Measurements from ENCODE around the gene ZNF654. TPM values are rescaled to one million over a fixed set of nuclear protein-coding genes. Genes with fewer than 3 reads are reported as not detected.
A peak's percentile ranks its signal among the peaks of the same experiment; 100 is the strongest.
"Not testable (repeated sequence)": the region's sequence is repeated elsewhere in the genome, so short reads cannot be mapped to it uniquely, and the experiment has no call there.

ZNF654 gene
- total RNA-seq, 2 donors from 2014 or later: 14.3 to 17.6 TPM

DNA sequence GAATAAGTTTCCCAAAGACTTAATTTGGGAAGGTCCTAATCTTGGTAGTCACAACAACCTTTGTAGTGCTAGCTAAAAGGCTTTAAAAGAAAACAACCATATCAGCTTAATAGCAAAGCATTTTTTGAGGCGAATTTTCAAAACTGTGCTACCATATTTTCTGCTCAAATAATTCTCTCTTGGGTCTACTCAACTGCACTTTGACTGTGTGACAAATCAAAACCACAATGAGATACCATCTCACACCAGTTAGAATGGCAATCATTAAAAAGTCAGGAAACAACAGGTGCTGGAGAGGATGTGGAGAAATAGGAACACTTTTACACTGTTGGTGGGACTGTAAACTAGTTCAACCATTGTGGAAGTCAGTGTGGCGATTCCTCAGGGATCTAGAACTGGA is 59.5 kb downstream of the ZNF654 start:
- intact Hi-C loops (cut with DNase I, micrococcal nuclease): loop anchor here in 1 of 2 donors (10.0 kb wide), 1 partner anchor 764 kb away; no protein-coding TSS in a partner anchor
- DNase-seq: not testable (repeated sequence)

DNA sequence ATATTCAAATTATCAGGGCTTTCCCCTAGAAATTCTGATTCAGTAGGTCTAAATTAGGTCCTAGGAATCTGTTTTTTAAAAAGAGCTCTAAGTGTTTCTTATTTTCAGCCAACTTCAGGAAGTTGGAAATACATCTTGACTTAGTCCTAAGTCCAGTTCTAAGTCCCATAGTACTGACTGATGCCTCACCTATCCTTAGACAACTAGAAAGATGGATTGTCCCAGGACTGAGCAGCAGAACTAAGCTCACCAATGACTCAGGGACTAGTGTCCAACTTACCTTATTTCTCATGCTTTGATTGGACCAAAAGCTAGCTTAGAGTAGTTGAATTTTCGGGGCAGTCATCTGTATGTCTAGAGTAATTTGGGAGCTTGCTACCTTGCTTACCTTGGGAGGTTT is 64.5 kb downstream of the ZNF654 start:
- no peak for DNase-seq
- peak; percentile 74 for ATAC-seq
- intact Hi-C loops (cut with DNase I, micrococcal nuclease): no loop called here

More for the DNA sequence above, 59.5 kb downstream of the ZNF654 start:
- not testable (repeated sequence) for ATAC-seq

DNA sequence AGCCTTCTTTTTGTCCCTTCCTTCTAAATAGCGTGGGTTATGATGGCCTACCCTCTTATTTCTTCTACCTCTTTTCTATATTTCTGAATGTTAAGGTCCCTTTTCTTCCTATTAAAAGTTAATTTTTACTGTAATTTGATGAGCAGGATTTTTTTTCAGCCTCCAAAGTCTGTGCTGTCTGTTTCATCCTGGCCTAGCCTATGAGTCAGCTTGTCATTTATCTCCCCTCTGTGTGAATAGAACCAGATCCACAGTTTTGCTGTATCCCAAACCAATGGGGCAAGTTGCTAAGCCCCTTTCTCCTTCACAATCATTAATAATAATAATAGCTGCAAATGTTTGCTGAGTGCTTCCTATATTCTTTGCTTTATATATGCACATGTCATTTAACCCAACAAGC is 72.6 kb downstream of the ZNF654 start:
- no peak for ATAC-seq
- intact Hi-C loops (cut with DNase I, micrococcal nuclease): no loop called here
- DNase-seq: no peak

DNA sequence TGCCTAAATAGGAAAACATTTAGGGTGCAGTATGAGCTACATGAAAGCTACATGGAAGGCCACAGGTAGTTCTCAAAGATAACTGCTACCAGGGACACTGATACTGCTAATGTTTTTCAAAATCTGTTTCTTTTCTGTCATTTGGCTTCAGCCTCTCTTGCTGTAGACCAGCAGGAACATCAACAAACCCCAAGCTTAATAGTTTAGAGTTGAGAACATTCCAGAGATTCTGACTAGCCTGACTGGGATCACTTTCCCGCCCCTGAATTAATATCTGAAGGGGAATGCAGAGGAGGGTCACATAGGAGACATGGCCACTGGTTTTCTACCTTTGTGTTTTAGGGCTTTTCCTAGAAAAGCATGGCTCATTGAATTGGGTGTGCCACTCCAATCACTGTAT is 73.8 kb downstream of the ZNF654 start:
- intact Hi-C loops (cut with DNase I, micrococcal nuclease): no loop called here
- DNase-seq: no peak

DNA sequence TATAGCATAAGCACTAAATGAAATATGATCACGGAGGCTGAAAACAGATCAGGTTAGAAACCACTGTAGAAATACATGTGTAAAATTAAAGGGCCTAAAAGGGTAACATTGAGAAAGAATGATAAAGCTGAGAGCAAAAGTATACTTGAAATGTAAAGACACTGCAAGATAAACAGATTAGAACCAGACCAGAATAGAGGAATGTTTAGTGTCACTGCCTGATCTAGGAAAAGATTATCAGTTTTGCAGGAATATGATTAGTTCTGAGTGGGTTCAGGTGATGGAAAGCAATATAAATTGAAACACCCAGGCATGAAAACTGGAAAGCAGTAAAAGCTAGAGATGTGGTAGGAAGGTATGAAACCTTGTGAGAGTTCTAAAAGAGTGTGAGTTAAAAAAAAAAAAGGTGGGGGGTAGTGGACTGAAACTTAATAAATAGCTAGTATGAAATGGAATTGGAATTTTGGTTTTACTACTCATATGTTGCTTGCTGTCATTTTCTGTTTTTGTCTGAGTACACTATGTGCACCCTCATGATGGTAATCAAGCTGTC is 74.7 kb downstream of the ZNF654 start:
- intact Hi-C loops (cut with DNase I, micrococcal nuclease): no loop called here
- ATAC-seq: no peak

More for the DNA sequence above, 73.8 kb downstream of the ZNF654 start:
- ATAC-seq: no peak

DNA sequence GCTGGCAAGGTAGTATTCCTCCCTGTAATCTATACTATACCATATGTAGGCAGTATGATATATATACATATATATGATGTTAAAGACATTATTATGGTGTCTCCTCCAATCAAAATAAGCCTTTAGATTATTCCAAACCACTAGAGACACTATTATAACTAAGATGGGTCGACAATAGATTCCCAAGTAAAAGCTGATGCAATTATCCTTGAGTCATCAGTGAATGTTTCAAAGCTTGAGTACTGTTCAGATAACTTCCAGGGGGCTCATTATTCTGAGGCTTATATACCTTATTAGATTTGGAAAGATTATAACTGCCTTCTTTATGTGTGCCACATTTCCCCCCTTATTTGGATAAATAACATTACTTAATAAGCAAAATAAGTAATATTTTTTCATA is 78.8 kb downstream of the ZNF654 start:
- no peak for DNase-seq

More for the DNA sequence above, 74.7 kb downstream of the ZNF654 start:
- DNase-seq: no peak

DNA sequence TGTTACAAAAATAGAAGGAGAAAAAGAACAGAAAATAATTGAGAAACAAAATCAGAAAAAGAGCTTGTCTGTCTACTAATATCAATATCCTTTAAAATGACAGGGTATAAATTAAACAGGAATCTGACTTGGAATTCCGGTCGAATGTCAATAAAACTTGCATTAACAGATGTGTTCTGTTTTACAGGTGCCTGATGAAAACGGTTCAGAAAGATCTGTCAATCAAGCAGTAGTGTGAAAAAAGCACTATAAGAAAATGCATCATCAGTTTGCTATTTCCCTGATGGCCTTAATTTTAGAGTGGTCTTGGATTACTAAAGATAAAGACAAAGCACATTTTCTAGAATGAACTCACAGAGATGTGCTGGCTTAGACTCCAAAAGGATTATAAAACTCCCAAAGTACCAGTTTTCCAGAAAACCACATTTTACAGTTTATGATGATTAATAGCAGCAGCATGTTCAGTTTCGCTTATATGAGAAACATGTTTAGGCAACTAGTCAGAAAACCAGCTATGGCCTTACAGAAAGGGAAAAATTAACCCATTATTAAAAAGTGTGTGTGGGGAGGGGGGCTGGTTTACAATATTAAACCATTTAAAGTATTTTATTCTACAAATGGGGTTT is 82.5 kb downstream of the ZNF654 start:
- DNase-seq (no peak), ATAC-seq (no peak)
- intact Hi-C loops (cut with DNase I, micrococcal nuclease): no loop called here

More for the DNA sequence above, 78.8 kb downstream of the ZNF654 start:
- no peak for ATAC-seq
- intact Hi-C loops (cut with DNase I, micrococcal nuclease): no loop called here

DNA sequence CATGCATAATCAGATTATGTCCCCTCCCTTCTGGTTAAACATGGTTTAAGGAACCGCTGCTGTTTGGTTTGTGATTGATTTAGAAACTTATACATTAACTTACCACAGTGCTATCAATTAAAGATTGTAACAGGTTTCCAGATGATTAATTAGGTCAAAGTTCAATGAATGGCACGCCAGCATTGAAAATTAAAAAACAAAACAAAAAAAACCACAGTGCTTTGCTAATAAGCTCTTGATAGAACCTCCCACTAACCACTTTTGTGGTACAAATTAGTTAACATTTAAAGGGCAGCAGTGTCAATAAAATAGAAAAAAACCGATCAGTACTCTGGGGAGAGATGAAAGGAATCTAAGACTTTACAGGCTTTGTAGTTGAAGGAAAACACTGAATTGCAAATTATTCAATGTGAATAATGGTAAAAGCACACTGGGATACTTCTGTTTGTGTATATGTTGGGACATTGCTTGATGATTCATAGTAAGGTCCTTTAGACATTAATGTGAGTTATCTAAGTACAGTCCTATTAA is 83.1 kb downstream of the ZNF654 start:
- ATAC-seq: no peak
- no peak for DNase-seq
- intact Hi-C loops (cut with DNase I, micrococcal nuclease): no loop called here

DNA sequence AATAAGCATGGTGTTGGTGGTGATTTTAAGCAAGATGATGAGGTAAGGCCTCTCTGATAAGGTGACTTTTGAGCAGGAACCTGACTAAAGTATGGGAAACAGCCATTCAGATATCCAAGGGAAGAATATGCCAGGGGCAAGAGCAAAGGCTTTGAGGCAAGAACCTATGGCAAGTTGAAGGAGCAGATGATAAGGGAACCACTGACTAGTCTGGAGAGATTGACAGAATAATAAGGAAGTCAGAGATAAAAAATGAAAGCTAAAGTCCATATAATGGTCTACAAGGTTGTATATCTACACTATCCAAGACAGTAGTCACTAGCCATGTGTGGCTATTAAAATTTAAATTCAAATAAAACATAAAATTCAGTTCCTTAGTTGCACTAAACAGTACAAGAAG is 88.2 kb downstream of the ZNF654 start:
- no peak for ATAC-seq
- intact Hi-C loops (cut with DNase I, micrococcal nuclease): no loop called here
- no peak for DNase-seq

DNA sequence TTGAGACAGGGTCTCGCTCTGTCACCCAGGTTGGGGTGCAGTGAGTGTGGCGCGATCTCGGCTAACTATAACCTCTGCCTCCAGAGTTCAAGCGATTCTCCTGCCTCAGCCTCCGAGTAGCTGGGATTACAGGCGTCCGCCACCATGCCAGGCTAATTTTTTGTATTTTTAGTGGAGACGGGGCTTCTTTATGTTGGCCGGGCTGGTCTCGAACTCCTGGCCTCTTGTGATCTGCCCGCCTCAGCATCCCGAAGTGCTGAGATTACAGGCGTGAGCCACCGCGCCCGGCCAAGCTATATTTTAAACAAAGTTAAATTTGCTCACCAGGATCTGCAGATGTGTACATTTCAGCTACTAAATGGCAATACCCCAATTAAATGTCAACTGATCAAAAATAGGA is 89.6 kb downstream of the ZNF654 start:
- no peak for ATAC-seq
- peak in 1 of 2 donors; percentile 6 for DNase-seq
- intact Hi-C loops (cut with DNase I, micrococcal nuclease): no loop called here

DNA sequence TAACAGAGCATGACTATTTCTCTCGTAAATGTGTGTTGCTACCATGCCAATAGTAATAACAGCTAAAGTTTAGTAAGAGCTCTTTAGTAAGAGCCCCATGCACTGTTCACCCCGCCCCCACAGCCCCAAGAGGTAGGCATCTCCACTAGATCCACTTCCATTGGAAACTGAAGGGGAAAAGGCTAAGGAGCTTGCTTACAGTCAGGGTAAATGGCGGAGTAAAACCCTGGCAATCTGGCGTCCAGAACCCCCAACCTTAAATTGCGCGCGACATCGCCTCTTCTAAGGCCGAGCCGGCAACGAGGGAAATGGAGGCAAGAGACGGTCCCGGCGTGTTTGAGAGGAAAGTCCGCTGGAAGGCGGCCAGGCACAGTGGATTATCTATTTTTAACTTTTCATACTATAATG is 90.0 kb downstream of the ZNF654 start:
- no peak for DNase-seq
- intact Hi-C loops (cut with DNase I, micrococcal nuclease): no loop called here
- ATAC-seq: peak; percentile 4

DNA sequence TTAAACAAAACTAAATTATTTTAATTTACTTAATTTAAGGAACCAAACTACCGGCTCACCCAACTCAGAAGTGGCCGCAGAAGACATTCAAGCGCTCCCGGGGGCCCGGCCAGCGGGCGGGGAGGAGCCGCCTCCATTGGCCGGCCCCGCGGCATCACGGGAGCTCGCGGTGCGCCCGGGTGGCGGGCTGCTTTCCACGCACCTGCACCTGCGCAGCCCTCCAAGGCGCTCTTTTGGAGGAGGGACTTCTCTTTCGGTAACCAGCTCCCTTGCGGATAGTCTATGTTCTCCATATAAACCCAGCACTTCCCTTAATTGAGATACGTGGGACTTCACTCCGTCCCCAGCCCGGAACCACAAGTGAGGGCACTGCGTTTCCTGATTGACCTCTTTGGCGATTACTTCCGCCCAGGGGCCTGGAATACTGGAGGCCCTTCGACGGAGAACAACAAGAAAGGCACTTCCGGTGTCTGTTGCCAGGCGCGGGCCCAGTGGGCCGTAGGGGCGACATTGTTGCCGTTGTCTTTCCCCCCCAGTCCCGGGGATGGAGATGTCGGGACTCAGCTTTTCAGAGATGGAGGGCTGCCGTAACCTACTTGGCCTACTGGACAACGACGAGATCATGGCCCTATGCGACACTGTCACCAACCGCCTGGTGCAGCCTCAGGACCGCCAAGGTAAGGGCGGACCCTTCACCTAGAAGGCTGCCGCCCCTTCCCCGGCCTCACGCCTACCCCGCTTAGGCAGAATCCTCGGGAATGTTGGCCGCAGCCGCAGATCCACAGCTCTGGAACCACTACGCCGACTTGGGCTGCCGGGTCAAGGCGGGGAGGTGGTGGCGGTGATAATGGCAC is 90.7 kb downstream of the ZNF654 start, which contains the start of gene C3orf38:
C3orf38 (plus strand) TSS at position 451 of the 854 bp plus-strand sequence; CDS start at position 545, 94 bp downstream.
- ATAC-seq: peak; percentile 94
- intact Hi-C loops (cut with DNase I, micrococcal nuclease): no loop called here

DNA sequence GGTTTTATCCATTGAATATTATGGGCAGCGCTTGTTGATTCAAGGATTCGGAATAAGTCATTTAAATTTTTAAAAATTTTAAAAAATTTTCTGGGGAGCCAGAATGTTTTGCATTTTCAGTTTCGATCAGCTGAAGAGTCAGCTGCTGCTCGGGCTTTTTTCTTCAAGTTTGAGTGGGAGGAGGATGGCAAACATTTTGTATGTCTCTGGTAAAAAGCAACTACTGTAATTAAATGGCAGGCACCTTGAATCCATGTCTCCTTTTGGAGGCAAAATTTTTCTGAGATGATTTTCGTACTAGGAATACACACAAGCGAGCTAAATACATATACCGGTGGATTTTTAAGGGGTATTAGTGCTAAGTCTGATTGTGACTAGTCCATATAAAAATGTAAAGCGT is 91.3 kb downstream of the ZNF654 start:
- ATAC-seq (peak; percentile 5), DNase-seq (no peak)
- intact Hi-C loops (cut with DNase I, micrococcal nuclease): no loop called here

More for the DNA sequence above, 90.7 kb downstream of the ZNF654 start, which contains the start of gene C3orf38:
- DNase-seq: peak; percentile 88 to 91

DNA sequence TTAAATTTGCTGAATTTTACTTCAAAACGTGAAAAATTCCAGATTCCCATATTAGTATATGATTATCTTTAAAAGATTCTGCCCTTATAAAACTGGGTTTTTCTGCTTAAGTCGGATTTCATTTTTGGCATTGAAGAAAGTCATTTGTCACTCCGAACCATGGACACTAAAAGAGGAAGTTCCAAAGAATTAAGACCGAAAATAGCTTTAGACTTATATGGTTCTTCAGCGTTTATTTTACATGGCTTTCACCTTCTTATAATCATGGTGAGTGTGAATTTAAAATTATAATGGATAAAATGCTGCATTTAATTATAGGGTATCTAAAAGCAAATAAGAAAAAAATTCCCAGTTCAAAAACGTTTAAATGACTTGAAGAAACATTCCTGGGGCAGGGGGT is 91.8 kb downstream of the ZNF654 start:
- intact Hi-C loops (cut with DNase I, micrococcal nuclease): no loop called here
- DNase-seq: no peak
- no peak for ATAC-seq

DNA sequence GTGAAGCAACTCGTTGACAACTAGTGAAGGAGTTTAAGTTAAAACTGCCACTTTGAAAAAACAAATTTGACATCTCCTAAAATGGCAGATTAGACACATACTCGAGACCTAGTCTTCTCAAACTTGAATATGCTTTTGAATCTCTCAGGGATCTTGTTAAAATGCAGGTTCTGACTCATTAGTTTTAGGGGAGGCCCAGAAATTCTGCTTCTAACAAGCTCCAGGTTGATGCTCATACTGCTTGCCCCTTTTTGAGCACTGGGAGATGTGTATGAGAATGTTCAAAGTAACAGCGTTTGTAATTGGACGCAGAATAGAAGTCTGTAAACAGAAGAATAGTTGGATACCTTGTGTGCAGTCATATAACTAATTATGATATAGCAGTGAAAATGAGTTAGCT is 92.3 kb downstream of the ZNF654 start:
- DNase-seq: no peak

DNA sequence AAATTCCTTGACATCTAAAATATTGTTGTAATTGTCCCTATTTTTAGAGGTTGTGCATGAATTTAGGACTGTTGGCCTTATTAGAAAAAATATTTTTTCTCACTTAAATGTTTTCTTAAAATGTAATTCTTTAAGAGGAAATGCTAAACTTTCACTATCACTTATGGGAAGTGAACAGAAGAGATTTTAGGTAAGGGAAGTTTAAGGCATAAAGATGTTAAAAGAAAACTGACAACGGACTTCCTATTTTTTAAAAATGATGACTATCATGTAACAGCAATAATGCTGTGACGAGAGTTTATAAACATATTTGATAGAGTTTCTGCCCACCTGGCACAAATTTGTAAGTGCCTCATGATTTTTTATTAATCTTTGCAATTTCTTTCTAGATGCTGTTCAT is 93.8 kb downstream of the ZNF654 start:
- DNase-seq (no peak), ATAC-seq (no peak)
- intact Hi-C loops (cut with DNase I, micrococcal nuclease): no loop called here

More for the DNA sequence above, 92.3 kb downstream of the ZNF654 start:
- no peak for ATAC-seq
- intact Hi-C loops (cut with DNase I, micrococcal nuclease): no loop called here

DNA sequence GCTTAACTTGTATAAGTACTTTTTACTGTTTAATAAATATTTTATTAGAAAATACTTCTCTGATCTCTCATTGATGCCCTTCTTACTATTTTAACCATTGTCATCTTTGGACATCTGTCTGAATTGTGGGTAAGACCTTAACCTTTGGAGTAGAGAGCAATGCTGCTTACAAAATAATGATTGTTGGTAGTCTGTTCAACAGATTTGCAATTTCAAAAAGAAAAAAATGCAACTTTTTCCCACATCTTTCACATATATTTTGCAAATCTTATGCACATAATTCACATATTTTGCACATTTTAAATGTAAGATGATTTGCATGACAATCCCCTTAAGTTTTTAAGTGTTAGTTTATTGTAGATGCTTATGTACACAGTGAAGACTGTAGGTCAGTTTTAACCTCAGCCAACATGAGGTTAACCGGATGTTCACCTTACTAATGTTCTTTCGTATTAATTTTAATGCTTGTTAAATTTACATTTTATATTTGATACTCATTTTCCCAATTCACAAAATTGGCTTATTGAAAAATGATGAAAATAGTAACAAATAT is 107.4 kb downstream of the ZNF654 start:
- DNase-seq (no peak), ATAC-seq (no peak)
- intact Hi-C loops (cut with DNase I, micrococcal nuclease): no loop called here

DNA sequence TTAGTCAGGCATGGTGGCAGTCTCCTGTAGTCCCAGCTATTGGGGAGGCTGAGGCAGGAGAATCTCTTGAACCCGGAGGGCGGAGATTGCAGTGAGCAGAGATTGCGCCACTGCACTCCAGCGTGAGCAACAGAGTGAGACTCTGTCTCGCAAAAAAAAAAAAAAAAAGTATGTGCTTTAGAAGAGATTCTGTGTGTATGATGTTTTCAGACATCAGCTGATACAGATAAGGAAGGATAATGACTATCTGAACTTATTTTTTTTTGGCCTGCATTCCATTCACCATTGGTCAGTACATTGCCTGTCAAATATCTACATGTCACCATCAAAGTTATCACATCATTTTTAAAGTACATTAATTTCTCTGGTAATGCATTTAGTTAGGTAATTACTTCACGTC is 108.1 kb downstream of the ZNF654 start:
- no peak for DNase-seq
- no peak for ATAC-seq
- intact Hi-C loops (cut with DNase I, micrococcal nuclease): no loop called here

DNA sequence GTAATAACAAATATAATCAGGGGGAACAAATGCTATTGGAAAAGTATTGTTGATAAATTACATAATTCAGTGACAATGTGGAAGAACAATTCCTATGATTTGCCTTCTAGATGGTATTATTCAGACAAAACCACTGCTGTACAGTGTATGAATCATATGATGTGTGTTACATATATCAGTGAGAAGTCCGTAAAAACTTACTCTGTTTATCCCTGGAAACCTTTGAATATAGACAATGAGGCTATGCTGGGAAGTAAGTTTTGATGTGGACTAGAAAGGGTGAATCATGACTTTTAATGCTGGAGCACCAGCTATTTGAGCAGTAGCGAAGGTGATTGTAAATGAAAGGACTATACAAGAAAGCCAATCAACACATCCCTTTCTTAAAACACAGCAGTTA is 108.6 kb downstream of the ZNF654 start:
- ATAC-seq (no peak), DNase-seq (no peak)

More for the DNA sequence above, 108.6 kb downstream of the ZNF654 start:
- intact Hi-C loops (cut with DNase I, micrococcal nuclease): no loop called here
